ENCODE results near the gene ANKMY2.

DNA sequence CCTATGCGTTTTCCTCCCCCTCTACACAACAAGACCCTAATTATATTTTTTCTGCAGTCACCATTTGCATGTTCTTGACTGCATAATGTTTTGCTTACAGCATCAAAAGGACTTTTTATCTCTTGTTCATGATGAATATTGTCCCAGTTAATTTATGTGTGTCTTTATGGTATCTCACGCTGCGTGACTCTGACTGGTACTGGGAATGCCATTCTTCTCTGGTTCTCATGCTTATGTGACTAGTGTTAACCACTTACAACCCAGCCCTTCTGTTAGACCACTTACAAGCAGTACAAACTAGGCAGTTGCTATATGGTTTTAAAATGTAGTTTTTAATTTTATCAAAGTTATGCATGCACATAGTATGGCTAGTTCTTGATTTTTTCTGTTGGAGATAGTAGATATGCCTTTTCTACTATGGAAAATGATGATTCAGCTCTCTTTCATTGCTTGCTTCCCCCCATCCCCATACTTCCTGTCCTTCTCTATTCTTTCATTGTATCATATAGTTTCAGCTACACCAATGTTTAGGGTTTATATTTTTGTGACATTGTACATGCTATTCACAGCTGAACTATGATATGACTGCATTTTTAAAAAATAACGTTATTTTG is 25.3 kb upstream of the ANKMY2 start:
- TF ChIP-seq, protein P1, sequence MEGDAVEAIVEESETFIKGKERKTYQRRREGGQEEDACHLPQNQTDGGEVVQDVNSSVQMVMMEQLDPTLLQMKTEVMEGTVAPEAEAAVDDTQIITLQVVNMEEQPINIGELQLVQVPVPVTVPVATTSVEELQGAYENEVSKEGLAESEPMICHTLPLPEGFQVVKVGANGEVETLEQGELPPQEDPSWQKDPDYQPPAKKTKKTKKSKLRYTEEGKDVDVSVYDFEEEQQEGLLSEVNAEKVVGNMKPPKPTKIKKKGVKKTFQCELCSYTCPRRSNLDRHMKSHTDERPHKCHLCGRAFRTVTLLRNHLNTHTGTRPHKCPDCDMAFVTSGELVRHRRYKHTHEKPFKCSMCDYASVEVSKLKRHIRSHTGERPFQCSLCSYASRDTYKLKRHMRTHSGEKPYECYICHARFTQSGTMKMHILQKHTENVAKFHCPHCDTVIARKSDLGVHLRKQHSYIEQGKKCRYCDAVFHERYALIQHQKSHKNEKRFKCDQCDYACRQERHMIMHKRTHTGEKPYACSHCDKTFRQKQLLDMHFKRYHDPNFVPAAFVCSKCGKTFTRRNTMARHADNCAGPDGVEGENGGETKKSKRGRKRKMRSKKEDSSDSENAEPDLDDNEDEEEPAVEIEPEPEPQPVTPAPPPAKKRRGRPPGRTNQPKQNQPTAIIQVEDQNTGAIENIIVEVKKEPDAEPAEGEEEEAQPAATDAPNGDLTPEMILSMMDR (IDR thresholded peaks at IDR 0.05): no peak
- TF ChIP-seq POLR2A (IDR thresholded peaks at IDR 0.05): no peak
- no peak for TF ChIP-seq EP300 (IDR thresholded peaks at IDR 0.05)
- TF ChIP-seq POLR2AphosphoS5 (IDR thresholded peaks at IDR 0.05): no peak

Data from sigmoid colon (tissue), 4 donors.